Heart right ventricle (tissue), 16 donors: ENCODE results near the gene CADPS2. TPM values are rescaled to one million over a fixed set of nuclear protein-coding genes. Genes with fewer than 3 reads are reported as not detected.

ENCODE experiments used
- ATAC-seq, 8 donors: fragments of 200-7000 bp; cut with Tn5 transposase; one replicate each; pipeline ENCODE4 v1.9.1; 2020; ENCODE audit warnings: mild to moderate bottlenecking in 8 of 8, moderate library complexity in 8 of 8, moderate number of reproducible peaks in 1 of 8
- DNase-seq, 2 donors: peaks; one replicate each; pipeline ENCODE4 v3.0.0-alpha.2; 2020
- H3K27ac ChIP-seq, 10 donors: fragments of 200-600 bp; sonication (generic) in 2 of 10; one replicate each; pipeline versions ENCODE4 v1.5.0 to v1.8.0; 2020 to 2022; ENCODE audit warnings: mild to moderate bottlenecking in 3 of 10
- H3K27me3 ChIP-seq, 7 donors: fragments of 200-600 bp; one replicate each; pipeline ENCODE4 v1.8.0; 2021 to 2022; ENCODE audit warnings: mild to moderate bottlenecking in 2 of 7
- H3K36me3 ChIP-seq, 9 donors: fragments of 200-600 bp; sonication (generic) in 1 of 9; one replicate each; pipeline versions ENCODE4 v1.5.0 to v1.8.0; 2020 to 2022; ENCODE audit warnings: mild to moderate bottlenecking in 2 of 9
- H3K4me1 ChIP-seq, 9 donors: fragments of 200-600 bp; sonication (generic) in 1 of 9; one replicate each; pipeline versions ENCODE4 v1.5.0 to v1.8.0; 2020 to 2022; ENCODE audit warnings: mild to moderate bottlenecking in 4 of 9
- H3K4me3 ChIP-seq, 10 donors: fragments of 200-600 bp; sonication (generic) in 2 of 10; one replicate each; pipeline versions ENCODE4 v1.5.0 to v1.8.0; 2020 to 2022; ENCODE audit warnings: mild to moderate bottlenecking in 7 of 10, moderate library complexity in 2 of 10
- H3K9me3 ChIP-seq, 11 donors: fragments of 200-600 bp in 10 of 11; sonication (generic) in 2 of 11; one replicate each; pipeline versions ENCODE4 v1.5.0 to v1.8.0; 2013 to 2022; ENCODE audit warnings: mild to moderate bottlenecking in 2 of 11, control low read depth in 1 of 11, moderate library complexity in 1 of 11
- WGBS, 2 donors: extraction: QIAGEN DNeasy Blood & Tissue Kit; methylation state at CpG; one replicate each; pipeline ENCODE4 v1.1.7; 2013; ENCODE audit warnings: inconsistent platforms in 1 of 2; 5-methylcytosine and 5-hydroxymethylcytosine counted together
- intact Hi-C, 10 donors: fragments of 100-400 bp; cut with DNase I; formaldehyde crosslinking; loops; one replicate each; pipeline versions ENCODE4 v1.11.1 to v1.14.2; 2022
- polyA plus RNA-seq, 2 donors: library from polyadenylated mRNA; stranded (reverse); fragments of 200-250 nt; gene quantifications; one replicate each; pipeline ENCODE4 v1.2.3, GENCODE V29; 2013
- total RNA-seq, 10 donors: library from RNA; stranded (reverse); fragmentation: NEBNext Ultra II Directional in 3 of 10; extraction: Animal tissue kit (Norgen Biotek cat#: 25700) in 3 of 10; gene quantifications; one replicate each; pipeline versions ENCODE4 v1.2.1 to v1.2.4, GENCODE V29; 2021 to 2023
- TF ChIP-seq, protein P1 (sequence below), 9 donors: fragments of 200-600 bp; sonication (generic) in 2 of 9; IDR thresholded peaks; one replicate each; pipeline versions ENCODE4 v1.5.0 to v1.8.0; 2021 to 2022; ENCODE audit warnings: antibody characterized with exemption in 9 of 9, mild to moderate bottlenecking in 5 of 9, moderate library complexity in 1 of 9
- donor health status: Arrhythmogenic right ventricular cardiomyopathy.
- donor health status: ischemic (EF 13 %, LVEDD 7.1; RV severe dilation, severe dysfunction).
- donor health status: healthy with polysubstance abuse.
- donor health status: DM: no; HTN: yes; CAD: no.
- donor health status: DM: no; HTN: no; CAD: no.
- donor health status: ischemic (EF 25% LVEDD 6.9; RV normal size, moderate dysfunction).
- donor health status: ischemic (EF 25% LVEDD 5.7; RV mildly dilated, moderate dysfunction).
- donor health status: healthy.
- donor health status: DM: yes; HTN: yes; CAD: no.
- donor health status: Ischemic cardiomyopathy.
- donor health status: ischemic (EF 35%, LVEDD 5.7; RV mildly dilated, moderate dysfunction).
- donor health status: nonischemic (EF 11% LVEDD 7.7; RV severe dilation, severe dysfunction).
- donor health status: DM: yes; HTN: yes; CAD: no.
- donor health status: PGD.
- donor health status: ischemic (EF 29% LVEDD 5.4; RV normal size, mild dysfunction).
- donor health status: nonischemic (EF 23%, LVEDD 6.1; RV moderate dilation, normal function).

CADPS2 gene
- total and polyA plus RNA-seq, 12 donors = 3.6 to 25.7 (median 6.6) TPM

DNA sequence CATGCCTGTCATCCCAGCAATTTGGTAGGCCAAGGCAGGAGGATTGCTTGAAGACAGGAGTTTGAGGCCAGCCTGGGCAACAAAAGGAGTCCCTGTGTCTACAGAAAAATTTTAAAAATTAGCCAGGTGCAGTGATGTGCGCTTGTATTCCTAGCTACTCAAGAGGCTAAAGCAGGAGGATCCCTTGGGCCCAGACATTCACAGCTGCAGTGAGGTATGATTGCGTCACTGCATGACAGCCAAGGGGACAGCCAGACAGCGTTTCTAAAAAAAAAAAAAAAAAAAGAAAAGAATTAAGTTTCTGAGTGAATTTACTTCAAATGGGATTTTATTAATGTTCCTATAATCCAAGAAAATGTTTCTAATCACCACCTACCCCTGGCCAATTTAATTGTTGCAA lies 96.1 kb downstream of the CADPS2 start:
- intact Hi-C loops = loop anchor here in 1 of 10 donors (10.0 kb wide), 2 partner anchors 365 to 865 kb away; partner anchors contain the start of gene LMOD2
- Histone ChIP-seq H3K27me3 (no peaks in the 10 kb centered on the region), H3K4me3 (no peak overlapping the region), H3K27ac (no peak overlapping the region), H3K9me3 (no peaks in the 10 kb centered on the region), H3K36me3 (peaks cover 0 to 3% (median 0%) of the 10 kb centered on the region in 9 donors), H3K4me1 (no peaks in the 10 kb centered on the region)
- no peak for DNase-seq
- 78 to 88% methylated on average over 3 of the region's 3 CpGs for WGBS, 2 donors
- ATAC-seq = no peak
- TF ChIP-seq, protein P1, sequence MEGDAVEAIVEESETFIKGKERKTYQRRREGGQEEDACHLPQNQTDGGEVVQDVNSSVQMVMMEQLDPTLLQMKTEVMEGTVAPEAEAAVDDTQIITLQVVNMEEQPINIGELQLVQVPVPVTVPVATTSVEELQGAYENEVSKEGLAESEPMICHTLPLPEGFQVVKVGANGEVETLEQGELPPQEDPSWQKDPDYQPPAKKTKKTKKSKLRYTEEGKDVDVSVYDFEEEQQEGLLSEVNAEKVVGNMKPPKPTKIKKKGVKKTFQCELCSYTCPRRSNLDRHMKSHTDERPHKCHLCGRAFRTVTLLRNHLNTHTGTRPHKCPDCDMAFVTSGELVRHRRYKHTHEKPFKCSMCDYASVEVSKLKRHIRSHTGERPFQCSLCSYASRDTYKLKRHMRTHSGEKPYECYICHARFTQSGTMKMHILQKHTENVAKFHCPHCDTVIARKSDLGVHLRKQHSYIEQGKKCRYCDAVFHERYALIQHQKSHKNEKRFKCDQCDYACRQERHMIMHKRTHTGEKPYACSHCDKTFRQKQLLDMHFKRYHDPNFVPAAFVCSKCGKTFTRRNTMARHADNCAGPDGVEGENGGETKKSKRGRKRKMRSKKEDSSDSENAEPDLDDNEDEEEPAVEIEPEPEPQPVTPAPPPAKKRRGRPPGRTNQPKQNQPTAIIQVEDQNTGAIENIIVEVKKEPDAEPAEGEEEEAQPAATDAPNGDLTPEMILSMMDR (IDR thresholded peaks at IDR 0.05) = no peak

DNA sequence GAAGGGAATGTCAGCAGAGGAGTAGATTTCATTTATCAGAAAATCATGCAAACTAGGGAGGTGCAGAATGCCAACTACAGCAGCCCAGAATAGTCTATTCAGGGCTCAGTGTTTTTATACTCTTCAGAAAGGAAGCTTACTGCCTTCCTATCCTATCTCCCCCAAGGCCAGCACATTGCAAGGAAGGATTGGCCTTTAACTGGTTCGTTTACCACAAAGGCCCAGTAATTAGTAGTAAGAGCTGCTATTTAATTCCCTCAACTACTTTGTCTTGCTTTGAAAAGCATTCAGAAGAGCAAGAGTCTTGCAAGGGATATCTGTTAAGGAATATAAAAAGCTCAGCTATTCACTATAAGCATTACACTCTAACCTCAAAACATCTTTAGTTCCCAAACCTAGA lies 97.1 kb downstream of the CADPS2 start:
- intact Hi-C loops = no loop called here
- WGBS, 2 donors = 44 to 47% methylated on average over 1 of the region's 1 CpG
- peaks cover 0 to 3% (median 0%) of the 10 kb centered on the region in 9 donors for H3K36me3 ChIP-seq

DNA sequence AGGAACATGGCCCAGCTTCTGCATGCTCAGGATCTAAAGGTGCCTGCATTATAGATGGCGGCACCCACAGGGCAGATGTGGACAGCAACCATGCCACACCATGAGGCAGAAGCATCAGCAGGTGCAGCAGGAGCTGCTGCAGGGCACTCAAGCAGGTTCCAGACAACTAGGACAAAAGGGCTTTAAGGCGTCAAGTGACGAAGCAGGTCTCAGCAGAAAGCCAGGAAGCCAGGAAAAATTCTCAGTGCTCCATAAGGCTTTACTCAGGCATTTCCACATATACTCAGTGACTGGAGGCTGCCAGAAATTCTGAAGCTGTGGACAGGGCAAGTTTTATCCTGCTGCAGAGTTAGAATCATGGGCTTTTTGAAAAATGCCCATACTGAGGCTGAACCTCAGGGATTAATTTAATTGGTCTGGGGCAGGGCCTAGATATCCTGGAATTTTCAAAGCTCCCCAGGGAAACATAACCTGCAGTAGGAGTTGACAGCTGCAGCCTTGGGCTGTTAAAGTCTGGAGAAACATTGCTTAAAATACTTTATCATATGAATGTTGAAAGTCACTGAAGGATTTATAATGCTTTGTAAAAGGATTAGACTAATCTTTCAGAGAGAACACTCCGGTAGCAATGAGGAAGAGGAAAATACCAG lies 115.4 kb downstream of the CADPS2 start:
- peaks cover 0 to 2% (median 0%) of the 10 kb centered on the region in 11 donors for H3K9me3 ChIP-seq
- no peaks in the 10 kb centered on the region for H3K27me3 ChIP-seq
- no peak overlapping the region for H3K27ac ChIP-seq
- WGBS, 2 donors = 63 to 71% methylated on average over 4 of the region's 4 CpGs
- H3K4me3 ChIP-seq = no peak overlapping the region
- peaks cover 0 to 7% (median 0%) of the 10 kb centered on the region in 9 donors for H3K4me1 ChIP-seq
- intact Hi-C loops = no loop called here
- TF ChIP-seq, protein P1 (IDR thresholded peaks at IDR 0.05) = no peak
- peak in 1 of 8 donors; percentile 28 for ATAC-seq
- no peaks in the 10 kb centered on the region for H3K36me3 ChIP-seq
- DNase-seq = no peak

More for the DNA sequence above, 97.1 kb downstream of the CADPS2 start:
- ATAC-seq (no peak), DNase-seq (no peak)
- H3K27me3 ChIP-seq = no peaks in the 10 kb centered on the region
- TF ChIP-seq, protein P1 (IDR thresholded peaks at IDR 0.05) = no peak
- H3K27ac ChIP-seq = no peak overlapping the region
- H3K9me3 ChIP-seq = no peaks in the 10 kb centered on the region
- no peak overlapping the region for H3K4me3 ChIP-seq
- H3K4me1 ChIP-seq = no peaks in the 10 kb centered on the region

DNA sequence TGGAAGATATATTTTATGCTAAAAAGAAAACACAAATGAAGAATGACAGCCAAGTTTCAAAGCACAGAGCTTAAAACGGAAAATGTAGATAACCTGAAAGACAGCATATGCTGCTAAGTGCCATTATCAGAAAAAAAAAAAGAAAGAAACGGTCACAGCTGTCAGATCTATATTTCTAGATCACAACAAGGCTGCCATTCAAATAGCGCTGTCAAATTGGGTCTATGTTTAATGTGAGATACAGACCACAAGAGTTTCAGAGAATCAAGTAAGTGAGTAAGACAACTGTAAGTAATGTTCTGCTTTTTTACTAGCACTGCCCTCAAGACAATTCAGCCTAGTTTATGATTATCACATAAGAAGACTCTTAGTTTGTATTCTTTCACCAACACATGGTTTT lies 117.4 kb downstream of the CADPS2 start:
- Histone ChIP-seq H3K9me3 (no peaks in the 10 kb centered on the region), H3K36me3 (no peaks in the 10 kb centered on the region), H3K27me3 (no peaks in the 10 kb centered on the region), H3K4me3 (no peak overlapping the region), H3K4me1 (peaks cover 0 to 14% (median 3%) of the 10 kb centered on the region in 9 donors), H3K27ac (no peak overlapping the region)
- no peak for DNase-seq
- WGBS, 2 donors = 42 to 53% methylated on average over 3 of the region's 3 CpGs
- intact Hi-C loops = no loop called here
- TF ChIP-seq, protein P1 (IDR thresholded peaks at IDR 0.05) = no peak
- no peak for ATAC-seq
